Measurements from ENCODE around the gene KDM2A.
A peak's percentile ranks its signal among the peaks of the same experiment; 100 is the strongest.

Gene KDM2A

DNA sequence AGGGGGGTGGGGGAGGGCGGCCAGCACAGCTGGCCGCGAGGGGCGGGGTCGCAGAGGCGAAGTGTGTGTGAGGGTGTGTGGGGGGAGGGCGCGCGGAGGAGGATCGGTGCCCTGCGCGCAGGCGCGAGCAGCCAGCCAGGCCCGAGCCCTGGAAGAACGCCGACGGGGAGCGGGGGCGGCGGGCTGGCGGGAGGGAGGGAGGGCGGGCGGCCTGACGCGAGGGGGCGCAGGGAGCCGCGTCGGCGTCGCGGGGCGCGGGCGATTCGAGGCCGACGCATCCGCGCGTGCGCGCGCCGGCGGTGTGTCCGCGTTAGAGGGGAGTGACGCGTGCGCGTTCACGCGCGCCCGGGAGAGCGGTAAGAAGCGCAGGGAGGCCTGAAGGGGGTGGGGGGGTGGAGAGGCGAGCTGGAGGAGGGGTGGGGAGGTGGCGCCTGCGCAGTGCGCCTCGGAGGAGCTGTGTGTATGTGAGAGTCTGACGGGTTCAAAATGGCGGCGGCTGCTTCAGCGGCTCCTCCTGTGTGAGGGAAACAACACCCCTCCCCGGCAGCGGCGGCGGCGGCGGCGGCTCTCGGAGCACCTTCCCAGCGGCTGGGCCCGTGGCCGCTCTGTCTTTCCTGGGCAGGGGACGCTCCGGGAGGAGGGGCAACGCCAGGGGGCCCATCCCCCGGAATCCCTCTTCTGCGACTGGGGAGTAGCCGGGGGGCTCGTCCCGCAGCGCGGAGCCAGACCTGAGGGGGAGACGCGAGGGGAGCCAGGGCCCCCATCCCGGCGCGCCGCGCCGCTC, at the start of gene KDM2A:
TSS of gene KDM2A (plus strand) at position 463 of the 784 bp plus-strand sequence. CDS start 2,054 bp downstream, outside the sequence.
- DNase-seq = peak; percentile 99

DNA sequence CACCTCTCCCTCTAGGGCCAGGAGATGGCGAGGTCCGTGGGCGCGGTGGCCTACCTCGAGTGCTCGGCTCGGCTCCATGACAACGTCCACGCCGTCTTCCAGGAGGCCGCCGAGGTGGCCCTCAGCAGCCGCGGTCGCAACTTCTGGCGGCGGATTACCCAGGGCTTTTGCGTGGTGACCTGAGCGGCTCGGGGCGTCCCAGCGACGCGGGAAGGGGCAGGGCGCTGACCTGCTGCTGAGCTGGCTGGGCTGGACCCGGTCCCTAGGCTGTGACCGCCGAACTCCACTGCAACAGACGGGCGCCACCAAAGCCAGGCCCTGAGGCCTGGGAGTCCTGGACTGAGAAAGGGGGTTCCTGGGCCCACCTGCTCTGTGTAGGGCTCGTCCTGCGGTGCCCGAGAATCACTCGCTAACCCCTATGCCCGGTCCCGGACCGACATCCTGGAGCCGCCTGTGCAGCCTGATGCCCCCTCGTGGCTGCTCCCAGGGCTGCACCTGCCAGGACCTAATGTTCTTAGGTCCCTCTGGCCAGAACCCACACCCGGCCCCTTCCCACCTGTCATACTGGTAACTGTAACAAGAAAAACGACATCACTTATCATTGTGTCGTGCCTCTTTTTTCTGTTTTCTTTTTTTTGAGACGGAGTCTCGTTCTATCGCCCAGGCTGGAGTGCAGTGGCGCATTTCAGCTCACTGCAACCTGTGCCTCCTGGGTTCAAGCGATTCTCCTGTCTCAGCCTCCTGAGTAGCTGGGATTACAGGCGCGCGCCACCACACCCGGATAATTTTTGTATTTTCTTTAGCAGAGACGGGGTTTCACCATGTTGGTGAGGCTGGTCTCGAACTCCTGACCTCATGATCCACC, 47.4 kb upstream of the KDM2A start:
- peak; percentile 55 for DNase-seq

DNA sequence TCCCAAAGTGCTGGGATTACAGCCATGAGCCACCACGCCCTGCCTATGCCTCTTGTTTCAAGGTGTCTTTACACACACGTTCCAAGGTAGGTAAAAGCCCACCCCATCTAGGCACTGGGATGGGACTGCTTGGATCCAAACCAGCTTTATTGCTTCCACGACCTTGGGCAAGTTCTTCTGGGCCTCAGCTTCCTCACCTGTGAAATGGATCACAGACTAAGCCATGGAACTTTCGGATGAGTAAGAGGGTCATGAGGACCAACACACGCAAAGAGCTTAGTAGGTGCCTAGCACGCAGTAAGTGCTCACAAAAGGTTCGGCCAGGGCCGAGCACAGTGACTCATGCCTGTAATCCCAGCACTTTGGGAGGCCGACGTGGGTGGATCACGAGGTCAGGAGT, 46.8 kb upstream of the KDM2A start:
- no peak for DNase-seq

DNA sequence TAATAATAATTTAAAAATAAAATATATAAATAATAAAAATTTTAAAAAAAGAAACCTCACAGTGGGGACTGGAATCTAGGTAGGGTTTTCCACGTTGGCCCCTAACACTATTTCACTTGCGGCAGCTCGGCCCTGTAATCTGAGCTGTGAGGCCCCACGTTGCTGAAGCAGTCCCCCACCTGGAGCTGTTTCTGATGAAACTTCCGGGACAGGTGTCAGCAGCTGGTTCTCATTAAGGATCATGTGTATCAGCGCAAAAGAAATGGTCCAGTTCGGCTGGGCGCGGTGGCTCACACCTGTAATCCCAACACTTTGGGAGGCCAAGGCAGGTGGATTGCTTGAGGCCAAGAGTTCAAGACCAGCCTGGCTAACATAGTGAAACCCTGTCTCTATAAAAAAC, 45.2 kb upstream of the KDM2A start:
- no peak for DNase-seq

DNA sequence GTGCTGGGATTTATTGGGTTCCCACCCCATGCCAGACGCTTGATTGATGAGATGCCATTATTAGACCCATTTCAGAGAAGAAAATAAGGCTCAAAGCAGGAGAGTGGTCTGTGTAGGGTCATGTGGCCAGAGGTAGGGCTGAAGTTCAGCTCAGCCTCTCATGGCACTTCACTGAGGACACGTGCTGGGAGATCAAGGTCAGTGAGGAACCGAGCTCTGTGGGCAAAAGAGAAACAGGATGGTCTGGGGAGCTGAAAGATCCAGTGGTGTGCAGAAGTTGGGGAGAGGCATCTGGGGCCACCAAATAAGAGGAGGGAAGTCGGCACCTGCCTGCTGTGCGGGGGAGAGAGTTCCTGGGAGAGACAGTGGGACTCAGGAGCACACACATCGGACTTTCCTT, 42.9 kb upstream of the KDM2A start:
- DNase-seq = no peak

DNA sequence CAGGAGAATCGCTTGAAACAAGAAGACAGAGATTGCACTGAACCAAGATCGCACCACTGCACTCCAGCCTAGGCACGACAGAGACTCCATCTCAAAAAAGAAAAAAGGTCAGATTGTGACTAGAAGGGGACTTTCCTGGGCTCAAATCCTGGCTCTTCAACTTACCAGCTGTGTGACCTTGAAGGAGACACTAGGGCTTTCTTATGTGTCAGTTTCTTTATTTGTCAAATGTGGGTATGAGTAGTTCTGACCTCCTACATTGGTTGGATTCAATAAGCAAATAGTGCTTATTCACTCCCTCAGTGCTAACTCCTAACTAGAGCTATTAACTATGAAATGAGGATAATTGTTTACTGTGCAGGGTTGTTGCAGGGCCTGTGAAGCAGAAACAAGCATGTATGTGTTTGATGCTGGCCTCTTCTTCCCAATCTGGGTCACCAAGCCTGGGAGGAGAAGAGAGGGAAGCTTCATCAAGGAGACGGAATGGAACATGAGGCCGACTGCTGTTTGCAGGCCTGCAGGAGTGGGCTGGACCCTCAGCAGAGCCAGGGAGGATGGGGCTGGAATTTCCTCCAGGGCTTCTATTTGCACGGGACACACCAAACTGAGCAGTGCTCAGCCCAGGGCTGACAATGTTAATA, 39.9 kb upstream of the KDM2A start:
- DNase-seq = no peak

DNA sequence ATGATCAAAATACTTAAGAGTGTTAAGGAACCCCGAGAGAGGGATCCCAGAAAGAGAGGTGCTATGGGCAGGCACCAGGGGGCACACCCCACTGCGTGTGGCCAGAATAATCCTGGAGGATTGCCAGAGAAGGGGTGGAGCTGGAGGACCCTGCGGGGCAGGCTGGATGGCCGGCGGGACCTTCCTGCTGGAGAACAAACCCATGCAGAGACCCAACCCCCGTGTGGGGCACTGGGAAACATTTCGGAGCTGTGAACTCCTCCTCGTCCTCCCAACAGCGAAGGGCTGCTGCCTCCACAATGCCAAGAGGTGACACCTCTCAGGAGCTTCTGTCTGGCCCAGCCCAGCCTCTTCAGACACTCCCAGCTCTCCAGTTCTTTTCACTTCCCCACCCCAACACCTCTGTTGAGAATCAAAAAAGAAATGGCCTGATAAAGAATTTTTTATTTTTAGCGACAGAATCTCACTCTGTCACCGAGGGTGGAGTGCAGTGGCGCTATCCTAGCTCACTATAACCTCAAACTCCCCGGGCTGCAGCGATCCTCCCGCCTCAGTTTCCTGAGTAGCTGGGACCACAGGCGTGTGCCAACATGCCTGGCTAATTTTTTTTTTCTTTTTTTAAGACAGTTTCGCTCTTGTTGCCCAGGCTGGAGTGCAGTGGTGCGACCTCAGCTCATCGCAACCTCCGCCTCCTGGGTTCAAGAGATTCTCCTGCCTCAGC, 36.8 kb upstream of the KDM2A start:
- no peak for DNase-seq

DNA sequence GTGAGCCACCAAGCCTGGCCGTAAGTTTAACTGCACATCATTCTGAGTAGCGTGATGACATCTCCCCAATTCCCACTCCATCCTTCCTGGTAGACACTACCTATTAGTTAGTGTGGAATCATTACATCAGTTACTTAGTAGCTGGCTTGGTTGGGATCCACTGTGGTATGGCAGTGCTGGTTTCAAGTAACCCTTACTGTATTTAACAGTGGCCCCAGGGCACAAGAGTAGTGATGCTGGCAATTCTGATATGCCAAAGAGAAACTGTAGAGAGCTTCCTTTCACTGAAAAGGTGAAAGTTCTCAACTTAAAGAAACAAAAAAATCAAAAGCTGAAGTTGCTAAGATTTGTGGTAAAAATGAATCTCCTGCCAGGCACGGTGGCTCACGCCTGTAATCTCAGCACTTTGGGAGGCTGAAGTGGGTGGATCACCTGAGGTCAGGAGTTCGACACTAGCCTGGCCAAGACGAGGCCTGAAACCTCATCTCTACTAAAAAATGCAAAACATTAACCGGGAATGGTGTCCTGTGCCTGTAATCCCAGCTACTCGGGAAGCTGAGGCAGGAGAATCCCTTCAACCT, 35.2 kb upstream of the KDM2A start:
- no peak for DNase-seq

DNA sequence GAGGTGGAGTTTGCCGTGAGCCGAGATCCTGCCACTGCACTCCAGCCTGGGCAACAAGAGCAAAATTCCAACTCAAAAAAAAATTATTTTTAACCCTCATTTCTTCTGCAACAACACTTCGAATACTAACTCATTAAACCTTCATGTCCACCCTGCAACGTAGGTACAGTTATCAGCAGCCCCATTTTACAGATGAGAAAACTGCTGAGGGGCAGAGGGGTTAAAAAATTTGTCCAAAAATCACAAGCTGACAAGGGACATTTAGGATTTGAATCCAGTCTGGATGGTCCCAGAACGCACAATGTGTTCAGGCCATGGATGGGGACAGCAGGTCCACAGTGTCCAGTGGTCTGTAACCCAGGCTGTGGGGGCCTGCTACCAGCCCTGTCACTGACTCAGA, 33.4 kb upstream of the KDM2A start:
- DNase-seq = no peak

DNA sequence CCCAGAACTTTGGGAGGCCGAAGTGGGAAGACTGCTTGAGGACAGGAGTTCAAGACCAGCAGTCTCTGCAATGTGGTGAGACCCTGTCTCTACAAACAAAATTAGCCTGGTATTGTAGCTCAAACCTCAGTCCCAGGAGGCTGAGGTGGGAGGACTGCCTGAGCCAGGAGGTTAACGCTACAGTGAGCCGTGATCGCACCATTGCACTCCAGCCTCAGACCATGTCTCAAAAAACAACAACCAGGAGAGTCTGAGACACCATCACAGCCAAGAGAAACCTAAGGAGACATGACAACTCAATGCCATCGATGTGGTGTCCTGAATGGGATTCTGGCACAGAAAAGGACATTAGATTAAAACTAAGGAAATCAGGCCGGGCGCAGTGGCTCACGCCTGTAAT, 28.3 kb upstream of the KDM2A start:
- DNase-seq = no peak

DNA sequence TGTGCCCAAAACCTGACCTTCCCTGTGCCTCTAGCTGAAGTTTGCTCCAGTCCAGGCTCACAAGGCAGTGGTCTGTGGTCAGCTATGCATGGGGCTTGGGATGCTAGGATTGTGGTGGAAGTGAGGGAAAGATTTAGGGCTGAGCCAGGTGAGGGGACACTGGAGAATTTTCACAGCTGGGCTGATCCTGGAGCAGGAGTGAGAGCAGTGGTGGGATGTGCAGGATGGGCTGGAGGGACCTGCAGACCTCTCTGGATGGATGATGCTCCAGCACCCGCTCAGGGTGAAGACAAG, 23.9 kb upstream of the KDM2A start:
- DNase-seq = no peak

DNA sequence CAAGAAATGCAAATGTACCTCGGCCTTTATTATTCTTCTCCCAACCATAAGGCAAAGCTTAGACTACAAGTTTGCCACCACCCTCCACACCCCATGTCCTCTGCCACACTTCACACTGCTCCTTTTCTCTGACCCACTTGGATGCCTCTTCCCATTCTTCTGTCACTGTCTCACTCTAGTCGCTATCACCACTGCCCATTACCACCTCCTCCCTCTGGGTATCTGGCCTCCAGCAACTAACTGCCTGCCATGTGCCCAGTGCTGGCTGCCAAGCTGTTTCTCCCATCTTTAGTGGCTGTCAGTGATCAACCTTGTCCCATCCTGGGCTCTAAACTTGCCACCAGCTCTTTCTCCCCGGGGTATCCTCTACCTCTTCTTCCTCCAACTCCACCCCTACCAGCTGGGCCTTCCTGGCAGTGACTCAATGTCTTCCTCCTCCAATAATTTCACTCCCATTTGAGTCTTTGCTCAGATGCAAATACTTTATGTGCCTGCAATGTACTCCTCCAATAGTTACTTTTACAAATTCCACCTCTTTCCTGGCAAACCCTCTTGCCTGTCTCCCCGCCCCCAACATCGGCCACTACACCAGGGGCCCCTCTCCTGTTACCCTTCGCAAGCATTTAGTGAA, 20.1 kb upstream of the KDM2A start:
- no peak for DNase-seq

DNA sequence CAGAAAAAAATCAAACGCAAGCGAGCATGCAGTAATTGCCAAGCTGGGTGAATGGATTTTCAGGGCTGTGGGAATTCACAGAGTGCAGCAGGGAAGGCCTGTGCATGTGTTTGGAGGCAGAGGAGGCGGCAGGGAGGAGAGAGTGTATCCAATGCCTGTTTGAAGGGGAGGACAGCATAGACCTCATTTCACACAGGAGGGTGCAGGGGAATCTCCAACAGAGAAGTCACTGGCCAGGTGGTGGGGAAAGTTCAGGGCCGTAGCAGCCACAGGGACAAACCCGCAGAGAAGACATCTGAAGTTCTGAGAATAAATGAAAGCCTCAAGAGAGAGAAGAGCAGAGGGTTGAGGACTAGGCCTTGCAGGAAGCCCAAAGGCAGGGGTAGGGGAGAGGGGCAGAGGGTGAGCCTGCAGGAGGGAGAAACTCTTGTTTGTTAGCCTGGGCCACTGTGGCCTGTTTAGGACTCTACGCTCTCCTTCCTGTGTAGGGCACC, 19.2 kb upstream of the KDM2A start:
- no peak for DNase-seq

DNA sequence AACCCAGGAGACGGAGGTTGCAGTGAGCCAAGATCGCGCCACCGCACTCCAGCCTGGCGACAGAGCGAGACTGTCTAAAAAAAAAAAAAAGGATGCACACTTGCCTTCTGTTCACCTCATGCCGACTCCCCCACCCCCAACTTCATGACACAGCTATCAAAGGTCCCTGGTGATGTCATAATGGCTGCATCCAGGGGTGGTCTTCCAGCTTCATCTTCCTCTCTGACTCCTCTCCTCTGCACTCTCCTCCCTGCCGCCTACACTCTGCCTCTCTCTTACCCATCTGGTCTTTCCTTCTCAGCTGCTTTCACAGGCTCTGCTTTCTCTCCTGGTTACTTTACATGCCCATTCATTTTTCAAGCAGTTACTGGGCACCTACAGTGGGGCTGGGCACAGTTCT, 16.4 kb upstream of the KDM2A start:
- no peak for DNase-seq

DNA sequence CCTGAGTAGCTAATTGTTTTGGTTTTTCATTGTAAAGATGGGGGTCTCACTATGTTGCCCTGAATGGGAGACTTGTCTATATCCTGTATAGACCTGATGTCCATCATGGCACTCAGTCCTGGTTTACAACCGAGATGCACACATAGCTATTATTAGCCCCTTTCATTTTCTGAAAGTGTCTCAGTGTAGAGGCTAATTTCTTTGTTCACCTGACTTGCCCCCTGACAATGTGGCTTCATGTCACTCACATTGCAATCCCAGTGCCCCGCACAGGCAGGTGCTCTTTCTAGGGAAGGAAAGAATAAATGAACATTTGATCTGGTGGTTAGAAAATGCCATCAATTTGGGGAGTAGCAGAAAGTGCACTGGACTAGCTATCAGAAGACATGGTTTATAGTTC, 13.1 kb upstream of the KDM2A start:
- DNase-seq = no peak

DNA sequence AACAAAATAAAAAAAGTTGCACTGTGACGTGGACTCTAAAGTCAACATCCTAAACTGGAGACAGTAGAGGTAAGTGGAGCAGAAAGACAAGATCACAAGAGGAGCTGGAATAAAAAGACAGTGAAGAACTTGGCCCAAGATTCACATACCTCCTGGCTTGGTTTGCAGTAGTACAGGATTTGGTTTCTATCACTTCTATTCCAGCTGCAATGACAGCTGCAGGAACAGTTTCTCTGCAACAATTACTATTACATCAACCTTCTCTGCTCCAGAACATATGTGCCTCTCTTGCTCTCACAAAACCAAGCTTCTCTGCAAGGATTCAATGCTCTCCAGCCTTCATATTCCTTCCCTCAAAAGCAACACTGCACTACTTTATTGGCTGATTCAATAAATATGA, 7.8 kb upstream of the KDM2A start:
- DNase-seq = no peak

DNA sequence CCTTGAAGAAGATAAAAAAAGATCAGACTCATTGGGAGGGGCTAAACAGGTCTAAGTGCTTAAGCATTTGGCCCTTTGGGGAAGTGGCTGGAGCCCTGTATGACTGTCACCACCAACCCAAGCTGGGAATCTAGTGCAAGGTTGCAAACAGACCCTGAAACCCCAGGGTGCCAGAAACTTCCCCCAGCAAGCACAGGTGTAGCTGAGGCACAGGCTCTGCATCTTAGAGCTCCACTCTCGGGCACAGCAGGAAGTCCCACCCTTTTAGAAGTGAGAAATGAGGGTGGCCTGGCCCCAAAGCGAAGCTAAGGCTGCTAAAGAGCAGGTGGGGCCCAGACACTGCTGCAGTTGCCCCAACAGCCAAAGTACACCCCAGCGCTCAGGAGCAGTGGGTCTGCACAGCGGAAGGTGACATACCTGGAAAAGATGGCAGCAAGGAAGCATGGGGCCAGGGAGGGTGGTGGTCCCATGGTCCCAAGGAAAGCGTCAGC, 5.8 kb upstream of the KDM2A start:
- DNase-seq = no peak

DNA sequence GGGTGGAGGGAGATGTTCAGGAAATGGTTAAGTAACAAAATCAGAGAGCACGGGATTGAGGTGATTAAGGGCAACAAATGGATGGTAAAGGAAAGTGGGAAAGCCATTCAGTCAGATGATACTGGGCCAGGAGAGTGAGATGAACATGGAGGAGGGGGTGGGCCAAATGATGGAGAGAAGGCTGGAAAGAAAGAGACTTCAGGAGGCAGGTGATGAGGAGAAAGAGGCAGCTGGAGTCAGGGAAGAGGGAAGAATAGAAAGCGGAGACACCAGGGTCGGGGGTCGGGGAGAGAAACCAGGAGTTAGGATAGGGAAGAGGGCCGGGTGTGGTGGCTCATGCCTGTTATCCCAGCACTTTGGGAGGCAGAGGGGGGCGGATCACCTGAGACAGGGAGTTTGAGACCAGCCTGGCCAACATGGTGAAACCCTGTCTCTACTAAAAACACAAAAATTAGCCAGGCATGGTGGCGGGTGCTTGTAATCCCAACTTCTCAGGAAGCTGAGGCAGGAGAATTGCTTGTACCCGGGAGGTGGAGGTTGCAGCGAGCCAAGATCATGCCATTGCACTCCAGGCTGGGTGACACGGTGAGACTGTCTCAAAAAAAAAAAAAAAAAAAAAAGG, 4.7 kb upstream of the KDM2A start:
- no peak for DNase-seq

DNA sequence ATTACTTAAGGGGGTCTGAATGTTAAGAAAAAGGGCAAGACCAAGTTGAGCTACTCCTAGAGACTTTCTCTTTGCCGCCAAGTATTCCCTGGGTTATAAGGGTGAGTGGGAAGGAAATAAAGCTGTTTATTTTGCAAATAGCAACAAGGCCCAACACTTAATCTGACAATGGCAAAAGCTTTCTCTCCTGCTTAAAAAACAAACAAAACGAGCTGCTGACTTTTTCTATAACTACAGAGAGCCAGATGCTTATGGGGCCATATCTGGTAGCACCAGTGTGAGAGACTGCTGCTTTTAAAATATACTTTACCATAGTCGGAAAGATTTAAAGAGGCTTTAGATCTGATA, 2.3 kb upstream of the KDM2A start:
- no peak for DNase-seq

DNA sequence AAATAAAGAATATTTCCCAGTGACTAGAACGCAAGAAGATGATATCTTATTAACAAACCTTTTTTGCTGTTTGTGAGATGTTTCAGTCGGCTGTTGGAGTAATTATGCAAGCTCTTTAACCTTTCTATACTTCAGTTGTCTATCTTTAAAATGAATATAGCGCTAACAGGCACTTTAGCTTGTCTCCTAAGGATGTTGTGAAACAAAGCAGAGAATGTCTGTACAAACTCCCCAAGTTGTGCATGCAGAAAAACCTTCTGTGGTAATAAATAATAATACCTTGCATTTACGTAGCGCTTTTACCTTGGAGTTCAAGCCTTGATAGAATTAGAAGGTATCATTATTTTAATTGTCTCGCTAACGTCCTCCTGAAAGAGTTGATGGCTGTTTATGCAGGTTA, 1.9 kb upstream of the KDM2A start:
- no peak for DNase-seq

DNA sequence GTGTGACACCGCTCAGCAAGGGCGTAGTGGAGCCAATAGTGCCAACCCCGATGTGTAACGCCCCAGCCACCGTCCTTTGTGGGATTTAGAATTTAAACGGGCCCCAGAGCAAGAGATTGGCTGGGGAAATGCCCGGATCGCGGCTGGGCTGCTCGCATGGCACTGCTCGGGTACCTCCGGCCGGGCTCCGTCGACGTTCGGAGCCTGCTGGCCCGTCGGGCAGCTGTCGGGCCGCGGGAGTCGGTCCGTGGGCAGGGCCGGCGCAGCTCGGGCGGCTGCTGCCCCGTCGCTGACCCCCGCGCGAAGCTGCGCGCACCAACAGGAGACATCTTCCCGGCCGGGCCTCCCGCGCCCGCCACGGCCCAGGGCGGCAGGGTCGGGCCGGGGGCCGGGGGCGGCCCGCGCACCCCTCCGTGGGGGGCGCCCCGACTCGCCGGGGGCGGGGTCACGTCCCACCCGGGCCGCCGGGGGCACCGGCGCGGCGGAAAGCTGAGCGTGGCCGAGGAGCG, 1.3 kb upstream of the KDM2A start:
- DNase-seq = peak; percentile 28

All from activated CD4-positive, alpha-beta T cell treated with anti-CD3 and anti-CD28 coated beads for 1 hour (primary cell).